ENCODE measurements around the gene PRSS27.

PRSS27 gene

GRCh38 chr16:2749936-2750335 is 29.9 kb upstream of the PRSS27 start:
- DNase-seq = no peak

GRCh38 chr16:2749476-2749875 is 29.5 kb upstream of the PRSS27 start:
- no peak for DNase-seq

- DNase-seq = no peak
Measured at GRCh38 chr16:2748757-2749455, 28.9 kb upstream of the PRSS27 start.

- no peak for DNase-seq
Measured at GRCh38 chr16:2745961-2746360, 25.9 kb upstream of the PRSS27 start.

GRCh38 chr16:2745116-2745890 is 25.3 kb upstream of the PRSS27 start:
- DNase-seq = no peak

- DNase-seq = no peak
Measured at GRCh38 chr16:2744711-2745110, 24.7 kb upstream of the PRSS27 start.

- DNase-seq = no peak
Measured at GRCh38 chr16:2743007-2743810, 23.2 kb upstream of the PRSS27 start.

- no peak for DNase-seq
Measured at GRCh38 chr16:2742323-2743006, 22.4 kb upstream of the PRSS27 start.

GRCh38 chr16:2741168-2741567 is 21.1 kb upstream of the PRSS27 start:
- DNase-seq = no peak

- no peak for DNase-seq
Measured at GRCh38 chr16:2740476-2740875, 20.5 kb upstream of the PRSS27 start.

GRCh38 chr16:2739625-2740430 is 19.8 kb upstream of the PRSS27 start:
- no peak for DNase-seq

GRCh38 chr16:2738615-2739014 is 18.6 kb upstream of the PRSS27 start:
- DNase-seq = no peak

GRCh38 chr16:2737895-2738418 is 17.9 kb upstream of the PRSS27 start:
- no peak for DNase-seq

GRCh38 chr16:2737238-2737605 is 17.2 kb upstream of the PRSS27 start:
- DNase-seq = no peak

- no peak for DNase-seq
Measured at GRCh38 chr16:2736476-2737237, 16.6 kb upstream of the PRSS27 start.

- DNase-seq = no peak
Measured at GRCh38 chr16:2734844-2735515, 15.0 kb upstream of the PRSS27 start.

GRCh38 chr16:2728034-2728433 is 8.0 kb upstream of the PRSS27 start:
- no peak for DNase-seq

- no peak for DNase-seq
Measured at GRCh38 chr16:2726923-2727322, 6.9 kb upstream of the PRSS27 start.

GRCh38 chr16:2724816-2725348 is 4.9 kb upstream of the PRSS27 start:
- no peak for DNase-seq

GRCh38 chr16:2724088-2724676 is 4.2 kb upstream of the PRSS27 start:
- DNase-seq = no peak

All from COR-L47 (cell line).